GM19467 (cell line): ENCODE results near the gene ADCY2.

Experiments used
- ATAC-seq: cut with Tn5 transposase; IDR thresholded peaks from one replicate; pipeline ENCODE4 v1.9.1; 2021; ENCODE audit warnings: mild to moderate bottlenecking, moderate library complexity; ENCODE audit not compliant: unreplicated experiment

ADCY2 gene

DNA sequence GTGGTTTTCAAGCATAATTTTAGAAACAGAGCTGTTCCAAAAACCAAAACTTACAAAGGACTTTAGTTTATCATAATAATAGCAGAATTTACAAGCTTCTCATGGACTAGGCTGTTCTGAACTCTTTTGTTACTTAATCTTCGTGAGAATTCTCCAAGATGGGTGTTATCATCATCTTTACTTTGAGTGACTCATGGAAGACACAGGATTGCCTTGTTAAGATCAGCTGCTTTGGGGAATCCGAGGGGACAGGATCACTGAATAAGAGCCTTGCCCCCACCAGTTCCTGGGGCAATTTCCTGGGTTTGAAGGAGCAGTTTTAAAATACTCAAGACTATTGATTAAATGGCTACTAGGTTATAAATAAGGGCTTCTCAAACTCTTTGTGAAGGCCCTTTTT is 374.5 kb downstream of the ADCY2 start:
- no peak for ATAC-seq

DNA sequence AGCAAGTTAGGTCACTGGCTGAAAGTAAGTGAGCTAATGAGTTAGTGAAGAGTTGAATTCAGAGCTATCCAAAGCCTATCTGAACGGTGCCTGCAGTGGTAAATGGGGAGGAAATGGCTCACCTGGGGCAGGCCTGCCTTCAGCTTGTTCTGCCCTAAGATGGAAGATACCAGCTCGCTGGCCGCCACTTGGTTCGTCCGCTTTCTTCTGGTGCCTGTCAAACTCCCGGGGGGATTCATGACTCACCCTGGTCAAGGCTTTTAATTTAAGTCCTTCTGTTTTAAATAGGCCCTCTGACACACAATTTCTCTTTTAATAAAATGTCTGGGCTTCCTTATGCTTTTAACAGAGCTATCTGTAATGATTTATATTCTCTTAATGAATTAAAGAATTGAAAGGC is 376.2 kb downstream of the ADCY2 start:
- no peak for ATAC-seq

- ATAC-seq, result no peak
Measured at GRCh38 chr5:7773178-7773577, 377.2 kb downstream of the ADCY2 start.

DNA sequence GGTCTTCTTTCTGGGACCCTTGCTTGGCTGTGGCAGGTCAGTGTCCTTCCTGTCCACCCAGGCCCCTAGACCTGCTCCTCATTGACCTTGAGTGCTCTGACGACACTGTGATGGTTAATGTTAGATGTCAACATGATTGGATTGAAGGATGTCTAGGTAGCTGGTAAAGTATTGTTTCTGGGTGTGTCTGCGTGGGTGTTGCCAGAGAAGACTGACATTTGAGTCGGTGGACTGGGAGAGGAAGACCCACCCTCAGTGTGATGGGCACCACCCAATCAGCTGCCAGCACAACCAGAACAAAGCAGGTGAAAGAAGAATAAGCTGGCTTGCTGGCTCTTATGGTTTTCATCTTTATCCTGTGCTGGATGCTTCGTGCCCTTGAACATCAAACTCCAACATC is 380.5 kb downstream of the ADCY2 start:
- ATAC-seq, result no peak

GRCh38 chr5:7779019-7780005 is 383.4 kb downstream of the ADCY2 start:
- ATAC-seq, result no peak

DNA sequence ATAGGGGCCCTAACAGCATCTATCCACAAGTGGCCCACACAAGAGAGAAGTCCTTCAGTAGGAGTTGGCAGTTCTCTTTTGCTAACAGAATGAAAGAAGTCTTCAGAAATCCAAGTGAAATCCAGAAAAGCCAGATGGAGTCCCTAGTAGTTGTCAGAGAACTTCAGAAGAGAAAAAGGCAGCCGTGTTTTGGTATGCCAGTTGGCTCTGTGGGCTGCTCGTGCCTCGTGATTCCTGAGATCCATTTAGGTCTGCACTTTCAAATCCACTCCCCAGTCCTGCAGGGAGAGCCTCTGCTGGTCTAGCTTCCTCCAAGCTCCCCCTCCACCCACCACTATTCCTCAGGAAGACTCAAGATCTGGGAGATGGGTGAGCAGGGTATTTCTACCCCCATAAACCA is 386.0 kb downstream of the ADCY2 start:
- no peak for ATAC-seq

DNA sequence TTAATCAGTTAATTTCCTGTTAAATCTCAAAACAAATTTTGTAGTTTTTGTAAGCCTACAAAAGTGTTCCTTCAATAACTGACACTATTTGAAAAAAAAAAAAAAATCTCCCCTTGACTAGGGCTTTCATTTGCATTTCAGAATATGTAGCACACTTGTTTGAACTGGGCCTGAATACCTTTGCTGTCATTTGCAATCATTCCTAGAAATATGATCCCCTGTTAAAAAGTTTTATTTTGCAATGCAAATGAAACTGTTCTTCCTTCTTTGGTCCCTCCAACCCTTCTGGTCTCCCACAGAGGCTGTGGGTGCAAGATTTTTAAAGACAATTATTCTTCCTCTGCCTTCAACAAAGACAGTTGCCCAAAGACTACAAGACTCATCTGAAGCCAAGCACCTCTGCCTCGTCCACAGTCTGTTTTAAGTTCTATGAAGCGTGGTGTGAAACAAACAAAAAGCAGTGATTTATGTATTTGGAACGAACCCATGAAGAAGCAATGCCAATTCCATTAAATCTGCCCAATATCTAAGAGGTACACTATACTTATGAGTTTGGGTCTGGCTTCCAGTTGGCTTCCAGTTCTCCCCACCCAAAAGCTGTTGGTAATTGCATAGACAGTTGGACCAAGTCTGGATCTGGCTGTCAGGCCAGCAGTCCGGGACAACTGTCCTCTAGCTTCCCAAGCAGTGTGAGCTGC is 388.9 kb downstream of the ADCY2 start:
- ATAC-seq, result no peak

- ATAC-seq, result no peak
Measured at GRCh38 chr5:7787770-7788169, 391.8 kb downstream of the ADCY2 start.

- ATAC-seq, result no peak
Measured at GRCh38 chr5:7789567-7789966, 393.6 kb downstream of the ADCY2 start.

GRCh38 chr5:7793895-7794294 is 398.0 kb downstream of the ADCY2 start:
- peak; percentile 16 for ATAC-seq

DNA sequence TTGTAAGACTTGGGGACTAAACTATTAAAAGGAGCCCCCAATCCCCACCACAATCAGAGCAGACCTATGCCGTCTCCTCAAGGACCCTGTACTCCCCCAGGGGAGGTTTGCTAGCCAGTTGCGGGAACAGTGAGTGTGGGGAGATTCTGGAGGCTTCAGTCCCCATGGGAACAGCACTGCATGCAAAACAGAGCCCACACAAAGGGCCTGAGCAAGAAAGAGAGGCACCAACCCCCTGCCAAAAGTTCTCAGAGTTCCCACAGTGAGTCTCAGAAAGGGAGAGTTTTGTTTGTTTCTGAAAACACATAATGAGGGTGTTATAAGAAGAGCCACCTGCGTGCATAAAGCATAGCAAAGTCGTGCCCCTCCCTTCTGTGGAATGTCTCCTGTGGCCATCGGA is 398.4 kb downstream of the ADCY2 start:
- ATAC-seq, result peak; percentile 56

GRCh38 chr5:7794823-7795222 is 398.9 kb downstream of the ADCY2 start:
- ATAC-seq, result peak; percentile 32

- no peak for ATAC-seq
Measured at GRCh38 chr5:7795306-7795705, 399.4 kb downstream of the ADCY2 start.

- no peak for ATAC-seq
Measured at GRCh38 chr5:7801891-7802614, 406.1 kb downstream of the ADCY2 start.

GRCh38 chr5:7802855-7803254 is 406.9 kb downstream of the ADCY2 start:
- ATAC-seq, result no peak

DNA sequence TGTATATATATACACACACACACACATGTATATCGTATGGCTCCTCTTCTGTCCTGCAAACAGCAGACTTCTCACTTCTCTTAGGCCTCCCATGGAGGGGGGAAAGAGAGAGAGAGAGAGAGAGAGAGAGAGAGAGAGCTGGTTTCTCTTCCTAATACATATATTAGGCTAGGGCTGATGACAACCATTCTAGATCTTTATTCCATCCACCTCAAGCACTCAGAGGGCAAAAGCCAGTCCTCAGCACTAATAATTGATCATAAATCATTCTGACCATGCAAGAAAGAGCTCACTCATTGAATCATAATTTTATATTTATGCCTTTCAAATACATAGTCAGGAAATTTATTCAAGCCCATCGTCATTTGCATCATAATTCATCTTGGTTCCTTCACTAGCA is 408.0 kb downstream of the ADCY2 start:
- no peak for ATAC-seq

DNA sequence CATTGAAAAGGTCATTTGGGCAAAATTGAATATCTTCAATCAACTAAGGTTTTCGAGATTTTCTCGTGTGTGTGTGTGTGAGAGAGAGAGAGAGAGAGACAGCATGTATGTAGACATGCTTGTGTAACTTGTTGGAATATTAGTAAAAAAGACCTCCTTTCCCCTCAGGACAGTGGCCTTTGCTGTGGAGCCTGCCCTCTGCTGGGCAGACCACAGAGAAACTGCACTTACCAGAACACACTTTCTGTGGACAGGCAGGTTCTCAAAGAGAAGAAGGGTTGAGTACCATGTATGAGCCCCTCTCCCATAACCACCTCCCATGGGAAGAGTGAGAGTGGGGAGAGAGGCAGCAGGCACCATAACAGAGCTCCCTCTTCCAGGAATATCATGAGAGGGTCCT is 409.4 kb downstream of the ADCY2 start:
- no peak for ATAC-seq

DNA sequence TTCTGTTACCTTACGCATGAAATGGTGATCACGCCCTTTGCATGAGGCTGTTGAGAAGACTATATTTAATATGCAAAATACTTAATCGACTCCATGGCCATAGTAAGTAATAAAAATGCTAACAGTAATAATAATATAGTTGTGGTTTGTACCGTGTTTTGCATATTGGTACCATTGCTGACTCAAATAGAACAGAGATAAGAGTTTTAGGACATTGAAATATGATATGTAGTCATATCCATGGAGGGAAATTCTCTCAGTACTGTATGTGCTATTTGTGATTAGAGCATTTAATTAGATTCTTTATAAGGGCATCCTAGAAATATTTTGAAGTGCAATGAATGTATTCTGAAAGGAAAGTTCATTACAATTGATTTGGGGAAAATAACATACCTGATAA is 413.1 kb downstream of the ADCY2 start:
- no peak for ATAC-seq

DNA sequence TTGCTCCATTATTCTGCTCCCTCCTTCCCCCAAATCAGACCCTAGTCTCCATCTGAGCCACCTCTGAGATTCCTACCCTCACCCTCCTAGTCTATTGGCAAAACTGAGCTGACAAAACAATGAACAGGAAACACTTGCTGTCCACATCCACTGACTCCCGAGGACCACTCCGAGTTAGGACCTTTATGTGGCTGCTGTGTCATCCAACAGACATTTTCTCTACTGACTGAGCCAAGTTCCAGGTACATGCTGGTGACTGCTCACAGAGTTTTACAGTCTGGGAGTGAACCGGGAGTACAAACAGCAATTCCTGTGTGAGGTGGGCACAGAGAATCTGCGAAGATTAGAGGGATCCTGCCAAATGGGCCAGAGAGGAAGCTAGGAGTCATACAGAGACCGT is 415.8 kb downstream of the ADCY2 start:
- ATAC-seq, result no peak

DNA sequence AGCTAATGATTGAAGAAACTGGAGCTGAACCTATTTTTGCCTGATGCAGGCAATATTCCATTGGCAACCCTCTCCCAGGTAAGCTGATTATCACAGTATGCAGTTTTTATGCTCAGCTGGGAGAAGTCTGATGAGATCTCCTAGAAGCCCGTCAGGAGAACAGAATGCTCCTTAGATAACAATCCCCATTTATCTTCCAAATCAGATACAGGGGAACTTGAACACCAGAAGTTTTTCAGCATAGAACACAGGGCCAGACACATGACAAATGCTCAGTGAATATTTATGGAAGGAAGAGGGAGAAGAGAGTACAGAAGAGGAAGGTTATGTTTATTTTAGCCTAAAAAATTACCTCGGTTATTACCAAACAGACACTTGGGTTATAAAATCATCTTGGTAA is 417.1 kb downstream of the ADCY2 start:
- no peak for ATAC-seq

- no peak for ATAC-seq
Measured at GRCh38 chr5:7813576-7813975, 417.6 kb downstream of the ADCY2 start.
